SK-N-DZ (cell line): ENCODE data around the gene NPR1.
A peak's percentile ranks its signal among the peaks of the same experiment; 100 is the strongest.
"Not testable (repeated sequence)": the region's sequence is repeated elsewhere in the genome, so short reads cannot be mapped to it uniquely, and the experiment has no call there.

Source experiments
- DNase-seq: peaks from one replicate; pipeline ENCODE4 v3.0.0-alpha.2; 2015; ENCODE audit warnings: low spot score

Gene NPR1

DNA sequence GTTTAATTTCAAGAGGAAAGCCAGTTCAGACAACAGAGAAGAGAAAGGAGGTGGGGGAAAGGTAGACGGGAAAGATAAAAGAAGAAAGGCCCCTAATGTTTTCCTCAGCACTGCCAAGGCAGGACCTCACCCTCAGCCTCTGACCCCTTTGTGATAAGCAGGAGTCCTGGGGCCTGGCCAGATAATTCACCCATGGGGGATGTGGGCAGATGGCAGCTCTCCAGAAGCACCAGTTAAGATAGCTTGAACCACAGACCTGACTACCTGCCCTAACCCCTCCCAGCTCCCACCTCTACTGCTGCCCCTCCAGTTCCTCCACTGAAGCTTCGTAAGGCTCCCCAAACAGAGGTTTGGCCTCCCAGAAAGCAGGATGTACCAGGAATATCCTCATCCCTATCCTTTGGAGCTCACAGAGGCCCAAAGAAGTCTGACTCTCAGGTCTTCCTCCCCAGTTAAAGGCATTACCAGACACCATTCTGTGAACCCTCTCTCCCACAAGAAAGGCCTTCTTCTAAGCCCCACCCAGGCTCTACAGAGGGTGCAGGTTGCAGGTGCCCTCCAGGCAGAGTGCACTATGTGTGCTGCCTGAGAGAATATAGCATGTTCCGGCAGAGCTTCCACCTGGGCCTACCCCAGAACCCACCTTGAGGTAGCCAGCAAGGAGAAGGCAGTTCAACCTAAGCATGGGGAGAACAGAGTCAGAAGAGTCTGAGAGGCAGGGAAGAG, 29.2 kb upstream of the NPR1 start:
- no peak for DNase-seq

DNA sequence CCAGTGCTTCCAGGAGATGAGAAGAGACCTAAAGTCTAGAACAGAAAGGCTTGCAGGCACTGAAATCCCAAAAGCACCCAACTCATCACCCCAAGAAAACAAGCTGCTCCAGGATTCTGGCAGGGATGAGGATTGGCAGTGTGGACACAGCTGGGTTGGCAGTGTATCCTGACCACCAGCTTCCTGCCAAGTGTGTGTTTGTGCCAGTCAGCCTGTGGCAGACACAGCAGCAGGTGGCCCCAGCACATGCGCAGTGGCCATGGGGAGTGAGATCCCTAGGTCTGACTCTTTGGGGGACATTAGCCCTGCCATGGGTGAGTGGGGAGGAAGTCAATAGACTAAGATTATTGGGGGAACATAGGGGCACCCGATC, 28.6 kb upstream of the NPR1 start:
- DNase-seq = no peak

DNA sequence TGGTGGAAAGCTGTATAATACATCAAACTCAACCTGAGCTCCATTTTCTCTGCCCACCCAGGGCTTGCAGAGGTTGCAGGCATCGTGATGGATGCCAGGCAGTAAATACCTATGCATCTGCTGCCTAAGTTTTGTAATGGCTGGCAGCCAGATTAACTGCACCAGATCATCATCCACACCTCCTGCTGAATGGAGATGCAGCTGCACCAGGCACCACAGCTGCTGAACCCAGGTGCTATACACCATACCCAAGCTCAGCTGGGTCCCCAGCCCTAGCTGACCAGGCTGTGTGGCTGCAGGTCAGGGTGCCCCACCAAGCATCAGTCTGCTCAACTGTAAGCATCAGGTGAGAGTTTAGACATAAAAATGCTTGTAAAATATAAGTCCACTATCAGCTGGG, 26.7 kb upstream of the NPR1 start:
- DNase-seq = no peak

DNA sequence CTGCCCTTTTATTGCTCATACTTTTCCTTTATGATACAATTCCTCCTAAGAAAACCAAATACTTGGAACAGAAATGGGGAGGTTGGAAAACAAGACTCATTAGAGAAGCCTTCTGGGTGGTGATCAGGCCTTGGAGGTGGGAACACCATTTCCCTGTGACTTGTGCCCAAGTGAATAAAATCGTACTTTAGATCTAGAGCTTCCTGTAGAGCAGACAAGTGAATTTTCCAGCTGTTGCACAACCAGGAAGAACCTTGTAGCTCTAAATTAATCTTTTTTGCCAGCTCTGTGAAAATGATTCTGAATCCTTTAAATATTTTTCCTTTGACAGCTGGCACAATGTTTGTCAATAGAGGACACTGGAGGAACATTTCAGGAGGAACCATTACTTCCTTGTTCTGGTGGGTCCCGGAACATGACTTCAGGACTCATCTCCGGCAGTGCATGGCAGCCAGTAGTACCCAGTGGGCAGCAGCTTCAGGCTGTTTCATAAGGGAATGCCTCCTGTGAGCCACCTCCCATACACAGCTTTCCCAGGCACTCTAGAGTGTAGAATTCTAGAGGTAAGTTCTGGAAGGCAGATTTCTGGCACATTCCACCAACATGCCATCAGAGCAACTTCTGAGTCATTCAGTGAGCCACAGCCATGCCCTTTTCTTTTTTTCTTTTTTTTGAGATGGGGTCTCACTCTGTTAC, 25.5 kb upstream of the NPR1 start:
- DNase-seq = no peak

DNA sequence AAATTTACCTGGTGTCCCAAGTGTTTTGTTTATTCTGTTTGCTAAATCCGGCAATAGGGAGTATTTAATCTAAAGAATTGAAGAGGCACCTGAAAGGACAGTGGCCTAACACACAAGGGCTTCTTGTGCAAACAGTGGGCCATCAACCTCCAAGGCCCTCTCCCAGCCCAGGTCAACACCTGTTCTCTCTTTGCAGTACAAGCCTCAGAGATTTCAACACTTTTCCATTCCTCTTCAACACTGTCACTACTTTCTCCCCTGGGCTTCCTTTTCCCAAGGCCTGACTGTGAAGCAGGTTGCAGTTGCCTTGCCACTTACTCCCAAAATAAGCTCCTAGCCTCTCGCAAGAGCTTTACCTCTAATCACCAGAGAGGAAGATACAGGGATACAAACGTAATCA, 23.2 kb upstream of the NPR1 start:
- DNase-seq = no peak

DNA sequence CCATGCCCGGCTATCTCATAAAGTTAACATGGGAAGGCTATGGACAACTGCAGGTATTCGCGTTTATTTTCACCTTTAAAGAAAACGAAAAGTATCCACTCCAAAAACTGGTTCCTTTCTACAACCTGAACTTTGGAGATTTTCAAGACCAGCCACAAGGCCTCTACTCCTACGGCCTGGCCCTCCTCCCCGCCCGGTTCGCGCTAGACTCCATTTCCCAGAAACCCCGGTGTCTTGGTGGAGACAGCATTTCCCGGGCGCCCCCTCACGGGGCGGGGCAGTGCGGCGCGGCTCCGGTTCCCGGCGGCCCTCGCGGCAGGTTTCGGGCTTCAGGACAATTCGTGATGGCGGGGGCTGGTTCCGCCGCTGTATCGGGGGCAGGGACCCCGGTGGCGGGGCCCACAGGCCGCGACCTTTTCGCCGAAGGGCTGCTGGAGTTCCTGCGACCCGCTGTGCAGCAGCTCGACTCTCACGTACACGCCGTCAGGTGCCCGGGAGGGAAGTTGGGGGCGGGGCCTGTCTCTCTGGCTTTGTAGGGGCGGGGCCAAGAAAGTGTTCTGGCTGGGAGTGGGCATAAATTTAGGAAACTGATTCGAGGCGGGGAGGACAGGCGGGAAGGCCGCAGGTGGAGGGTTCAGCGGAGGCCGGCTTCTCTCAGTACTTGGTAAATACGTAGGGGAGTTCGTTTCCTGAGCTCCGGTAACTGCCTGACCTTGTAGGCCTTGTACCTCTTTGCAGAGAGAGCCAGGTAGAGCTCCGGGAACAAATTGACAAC, 19.9 kb upstream of the NPR1 start, which contains the start of gene SNAPIN:
Gene SNAPIN, plus strand, starts transcription at position 304 of the 775 bp plus-strand sequence. Its CDS starts 41 bp downstream, at position 345.
- DNase-seq = peak; percentile 92

DNA sequence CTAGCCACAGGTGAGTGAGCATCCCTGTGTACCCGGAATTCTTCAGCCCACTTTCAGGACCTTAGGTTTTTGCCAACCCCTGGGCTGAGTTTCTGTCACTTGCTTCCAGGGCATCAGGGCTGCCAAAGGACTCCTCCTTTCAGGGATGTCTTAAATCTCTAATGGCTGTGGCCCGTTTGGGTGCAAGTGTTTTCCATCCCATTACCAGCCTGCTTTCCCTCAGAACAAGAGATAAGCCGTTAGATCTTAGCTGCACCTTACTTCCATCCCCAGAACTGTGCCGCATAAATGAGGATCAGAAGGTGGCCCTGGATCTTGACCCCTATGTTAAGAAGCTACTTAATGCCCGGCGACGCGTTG, 19.3 kb upstream of the NPR1 start:
- DNase-seq = no peak

DNA sequence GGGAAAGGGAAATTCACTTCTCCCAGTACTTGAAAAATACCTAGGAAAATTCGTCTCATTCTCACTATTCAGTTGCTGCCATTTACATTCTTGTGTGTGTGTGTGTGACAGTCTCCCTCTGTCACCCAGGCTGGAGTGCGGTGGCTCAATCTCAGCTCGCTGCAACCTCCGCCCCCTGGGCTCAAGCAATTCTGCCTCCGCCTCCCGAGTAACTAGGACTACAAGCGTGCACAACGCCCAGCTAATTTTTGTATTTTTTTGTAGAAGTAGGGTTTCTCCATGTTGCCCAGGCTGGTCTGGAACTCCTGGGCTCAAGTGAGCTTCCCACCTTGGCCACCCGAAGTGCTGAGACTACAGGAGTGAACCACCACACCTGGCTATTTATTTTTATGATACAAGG, 18.8 kb upstream of the NPR1 start:
- no peak for DNase-seq

DNA sequence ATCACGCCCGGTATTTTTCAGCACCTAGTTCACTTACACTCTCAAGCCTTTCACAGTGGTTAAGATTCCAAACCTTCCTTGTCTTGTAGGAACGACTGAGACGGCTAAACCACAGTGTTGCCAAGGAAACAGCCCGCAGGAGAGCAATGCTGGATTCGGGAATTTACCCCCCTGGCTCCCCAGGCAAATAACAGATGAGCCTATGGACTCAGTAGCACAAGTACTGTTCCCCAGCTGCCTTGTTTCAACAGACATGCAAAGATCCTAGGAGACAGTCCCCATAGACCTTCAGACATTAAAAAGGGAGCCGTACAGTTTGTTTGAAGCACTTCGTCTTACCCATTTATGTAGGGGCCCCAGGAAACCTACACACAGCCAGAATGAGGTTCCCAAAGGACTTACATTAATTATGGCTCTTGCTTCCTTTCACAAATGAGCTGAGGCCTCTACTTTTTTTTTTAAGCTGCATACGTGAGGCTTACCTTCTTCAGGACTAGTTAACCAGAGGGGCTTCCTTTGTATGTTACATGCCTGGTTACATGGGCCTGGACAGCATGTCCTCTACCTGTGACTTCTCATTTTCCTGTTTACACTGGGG, 17.3 kb upstream of the NPR1 start:
- DNase-seq = peak; percentile 25

DNA sequence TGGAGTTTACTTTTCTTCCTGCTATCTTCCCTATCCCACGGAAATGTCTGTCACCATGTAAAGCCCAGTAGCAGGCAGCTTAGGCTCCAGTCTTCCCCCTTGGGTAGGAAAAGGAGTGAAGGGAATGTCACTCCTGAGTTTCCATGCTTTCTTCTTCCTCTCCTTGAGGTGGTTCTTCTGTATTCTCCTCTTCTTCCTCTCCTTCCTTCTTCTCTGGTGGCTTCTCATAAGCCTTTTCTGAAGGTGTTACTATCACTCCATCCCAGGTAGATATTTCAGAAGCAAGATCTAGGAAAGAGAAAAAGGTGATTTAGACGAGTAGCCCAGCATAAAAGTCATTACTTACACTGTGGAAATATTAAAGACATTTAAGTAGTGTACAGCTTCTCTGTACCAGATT, 16.2 kb upstream of the NPR1 start:
- no peak for DNase-seq

DNA sequence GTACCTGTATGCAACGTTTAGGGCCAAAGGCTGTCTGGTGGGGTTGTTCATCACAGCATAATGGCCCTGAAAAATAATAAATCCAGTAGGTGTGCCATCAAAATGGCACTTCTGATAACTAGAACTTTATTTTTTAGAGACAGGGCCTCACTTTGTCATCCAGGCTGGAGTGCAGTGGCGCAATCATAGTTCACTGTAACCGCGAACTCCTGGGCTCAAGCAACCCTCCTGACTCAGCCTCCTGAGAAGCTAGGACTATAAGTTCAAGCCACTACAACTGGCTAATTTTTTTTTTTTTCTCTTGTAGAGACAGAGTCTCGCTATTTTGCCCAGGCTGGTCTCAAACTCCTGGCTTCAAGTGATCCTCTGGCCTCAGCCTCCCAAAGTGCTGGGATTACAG, 15.3 kb upstream of the NPR1 start:
- DNase-seq = no peak

DNA sequence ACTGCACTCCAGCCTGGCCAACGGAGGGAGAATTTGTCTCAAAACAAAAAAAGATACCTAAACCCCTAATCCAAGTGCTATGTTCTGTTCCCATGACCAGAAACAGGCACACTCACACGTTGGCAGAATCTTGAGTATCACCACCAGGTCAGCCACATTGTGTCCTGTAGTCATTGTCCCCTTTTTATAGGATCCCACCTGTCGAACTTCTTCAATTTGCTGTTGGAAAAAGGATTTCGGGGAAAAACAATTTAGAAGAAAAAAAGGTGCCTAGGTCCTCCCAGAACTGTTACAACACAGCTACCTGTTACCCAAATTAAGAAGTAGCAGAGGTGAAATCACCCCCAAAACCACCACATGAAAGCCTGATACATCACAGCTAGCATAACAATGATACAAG, 11.0 kb upstream of the NPR1 start:
- DNase-seq = no peak

DNA sequence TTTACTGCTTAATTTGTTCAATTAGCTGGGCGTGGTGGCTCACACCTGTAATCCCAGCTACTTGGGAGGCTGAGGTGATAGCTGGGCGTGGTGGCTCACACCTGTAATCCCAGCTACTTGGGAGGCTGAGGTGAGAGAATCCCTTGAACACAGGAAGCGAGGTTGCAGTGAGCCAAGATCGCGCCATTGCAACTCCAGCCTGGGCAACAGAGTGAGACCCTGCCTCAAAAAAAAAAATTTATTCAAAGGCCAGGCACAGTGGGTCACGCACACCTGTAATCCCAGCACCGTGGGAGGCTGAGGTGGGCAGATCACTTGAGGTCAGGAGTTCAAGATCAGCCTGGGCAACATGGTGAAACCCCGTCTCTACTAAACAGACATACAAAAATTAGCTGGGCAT, 9.8 kb upstream of the NPR1 start:
- not testable (repeated sequence) for DNase-seq

DNA sequence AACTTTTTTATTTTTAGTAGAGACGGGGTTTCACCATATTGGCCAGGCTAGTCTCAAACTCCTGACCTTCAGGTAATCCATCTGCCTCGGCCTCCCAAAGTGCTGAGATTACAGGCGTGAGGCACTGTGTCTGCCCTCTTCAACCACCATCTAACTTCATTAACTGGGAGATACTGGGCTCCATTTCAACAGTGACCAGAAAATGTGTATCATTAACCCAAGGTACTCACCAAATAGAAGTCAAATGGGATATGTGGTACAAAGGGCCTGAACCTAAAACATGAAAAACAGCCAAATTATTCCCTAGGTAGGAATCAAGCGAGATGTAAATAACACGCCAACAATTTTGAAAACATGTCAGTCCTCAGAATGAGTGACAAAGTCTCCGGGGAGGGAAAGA, 8.9 kb upstream of the NPR1 start:
- no peak for DNase-seq

DNA sequence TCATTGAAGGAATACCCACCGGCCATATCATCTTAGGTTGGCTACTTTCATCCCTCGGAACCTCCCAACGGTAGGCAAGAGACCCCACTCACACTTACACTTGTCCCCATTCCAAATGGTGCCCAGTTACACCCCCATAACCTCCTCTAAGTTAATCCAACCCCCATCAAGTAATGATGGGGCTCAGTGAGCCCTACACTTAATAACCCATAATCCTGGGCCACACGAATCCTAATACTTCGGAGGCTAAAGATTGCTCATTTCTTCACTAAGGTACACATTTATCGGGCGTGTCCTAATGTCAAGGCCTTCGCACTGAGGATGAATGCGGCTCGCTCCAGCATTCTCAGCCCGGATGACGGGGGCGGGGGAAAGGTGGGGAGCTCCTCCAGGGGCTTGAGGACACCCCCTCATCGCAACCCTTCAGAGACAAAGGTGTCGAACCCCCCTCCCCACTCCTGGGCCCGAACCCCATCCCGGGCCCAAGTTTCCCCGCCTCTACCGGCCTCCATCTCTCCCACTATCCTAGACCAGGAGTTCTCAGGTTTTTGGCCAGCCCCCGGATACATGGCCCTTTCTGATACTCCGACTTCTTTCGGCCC, 8.1 kb upstream of the NPR1 start:
- DNase-seq = no peak

DNA sequence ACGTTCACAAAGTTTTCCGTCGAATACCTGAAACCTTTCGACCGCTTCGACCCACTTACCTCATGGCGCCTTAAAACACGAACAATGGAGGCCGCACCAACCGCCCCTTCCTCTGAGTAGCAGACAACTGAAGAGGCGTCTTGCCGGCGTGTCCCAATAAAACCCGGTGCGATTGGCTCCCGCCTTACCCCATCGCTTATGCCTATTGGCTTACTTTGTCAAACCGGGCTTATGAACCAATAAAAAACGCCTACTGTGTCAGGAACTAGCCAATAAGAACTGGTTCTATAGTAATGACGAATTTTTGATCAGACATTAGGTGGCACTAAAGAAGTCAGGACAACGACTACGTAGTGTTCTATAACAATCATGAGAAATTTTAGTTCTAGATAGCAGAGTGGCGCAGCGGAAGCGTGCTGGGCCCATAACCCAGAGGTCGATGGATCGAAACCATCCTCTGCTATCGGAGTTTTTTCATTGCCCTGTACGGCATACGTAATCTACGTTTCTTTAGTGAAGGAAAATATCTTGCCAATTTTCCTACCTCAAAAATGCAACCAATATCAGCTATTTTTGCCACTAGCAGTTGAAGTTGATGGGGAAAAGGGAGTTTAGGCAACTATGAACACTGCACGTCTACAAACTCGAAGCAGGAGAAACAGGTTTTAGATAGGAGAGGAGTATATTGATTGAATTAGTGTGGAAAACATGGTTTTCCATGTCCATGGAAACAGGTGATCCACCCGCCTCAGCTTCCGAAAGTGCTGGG, 7.4 kb upstream of the NPR1 start, which contains the start of gene ILF2:
Gene ILF2, minus strand, starts transcription at position 135 of the 769 bp plus-strand sequence. Its CDS starts 71 bp downstream, at position 64.
- DNase-seq = peak; percentile 100

DNA sequence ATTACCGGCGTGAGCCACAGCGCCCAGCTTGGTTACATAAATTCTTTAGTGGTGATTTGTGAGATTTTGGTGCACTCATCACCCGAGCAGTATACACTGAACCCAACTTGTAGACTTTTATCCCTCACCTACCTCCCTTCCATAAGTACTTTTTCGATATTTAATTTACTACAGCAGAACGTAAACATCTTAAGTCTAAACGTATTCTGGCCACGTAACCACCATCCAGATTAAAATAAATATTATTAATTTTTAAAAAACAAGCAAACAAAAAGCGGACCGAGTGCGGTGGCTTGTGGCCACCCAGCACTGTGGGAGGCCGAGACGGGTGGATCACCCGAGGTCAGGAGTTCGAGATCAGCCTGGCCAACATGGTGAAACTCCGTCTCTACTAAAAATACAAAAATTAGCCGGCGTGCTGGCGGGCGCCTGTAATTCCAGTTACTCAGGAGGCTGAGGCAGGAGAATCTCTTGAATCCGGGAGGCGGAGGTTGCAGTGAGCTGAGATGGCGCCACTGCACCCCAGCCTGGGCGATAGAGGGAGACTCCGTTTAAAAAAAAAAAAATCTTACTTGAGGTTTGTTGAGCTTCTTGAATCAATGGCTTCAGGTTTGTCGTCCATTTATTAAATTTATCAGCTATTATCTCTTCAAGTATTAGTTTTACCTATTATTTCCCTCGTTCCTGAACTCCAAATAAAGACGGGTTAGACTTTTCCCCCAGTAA, 6.7 kb upstream of the NPR1 start:
- not testable (repeated sequence) for DNase-seq

DNA sequence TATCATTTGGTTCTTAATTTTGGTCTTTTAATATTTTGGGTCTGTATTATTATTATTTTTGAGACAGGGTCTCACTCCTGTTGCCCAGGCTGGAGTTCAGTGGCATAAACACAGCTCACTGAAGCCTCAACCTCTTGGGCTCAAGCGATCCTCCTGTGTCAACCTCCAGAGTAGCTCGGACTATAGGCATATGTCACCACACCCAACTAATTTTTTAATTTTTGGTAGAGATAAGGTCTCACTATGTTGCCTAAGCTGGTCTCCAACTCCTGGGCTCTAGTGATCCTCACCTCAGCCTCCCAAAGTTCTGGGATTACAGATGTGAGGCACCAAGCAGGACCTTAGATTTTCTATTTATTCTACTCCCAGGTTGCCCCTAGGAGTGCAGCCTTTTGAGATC, 5.0 kb upstream of the NPR1 start:
- DNase-seq = no peak

DNA sequence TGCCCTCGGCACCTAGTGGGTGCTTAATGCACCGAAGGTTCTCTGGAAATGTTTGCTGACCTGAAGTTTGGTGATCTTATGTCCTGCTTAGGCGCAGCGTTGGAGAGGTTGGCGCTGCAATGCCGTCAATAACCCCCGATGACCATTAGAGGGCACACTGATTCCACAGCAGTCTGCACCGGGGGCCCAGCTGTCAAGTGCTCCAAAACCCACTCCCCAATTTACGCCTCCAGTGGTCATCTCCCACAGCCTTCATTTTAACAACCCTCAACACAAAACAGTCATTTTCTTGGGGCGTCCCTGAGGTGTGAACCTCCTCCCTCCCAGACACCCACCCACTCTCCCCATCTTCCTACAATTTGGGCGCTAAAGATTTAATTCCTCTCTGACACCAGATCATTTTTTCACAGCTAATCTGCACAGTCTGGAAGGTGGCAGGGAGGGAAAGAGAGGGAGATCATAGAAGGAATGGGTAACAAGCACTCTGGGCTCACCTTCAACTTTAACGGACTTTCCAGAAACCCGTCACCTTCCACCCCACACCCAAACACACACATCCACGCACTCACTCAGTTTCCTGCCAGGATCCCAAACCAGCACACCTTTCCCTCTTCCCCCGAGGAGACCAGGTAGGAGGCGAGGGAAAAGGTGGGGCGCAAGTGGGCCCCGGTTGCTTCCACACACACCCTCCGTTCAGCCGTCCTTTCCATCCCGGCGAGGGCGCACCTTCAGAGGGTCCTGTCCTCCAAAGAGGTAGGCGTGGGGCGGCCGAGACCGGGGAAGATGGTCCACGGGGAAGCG, 570 bp upstream of the NPR1 start:
- peak; percentile 75 for DNase-seq
